ENCODE data around the gene BET1. TPM values are rescaled to one million over a fixed set of nuclear protein-coding genes. Genes with fewer than 3 reads are reported as not detected.

BET1 gene
- total RNA-seq, 2 donors from 2014 or later, result 10.0 to 14.1 TPM

GRCh38 chr7:93968911-93969620, 35.1 kb downstream of the BET1 start:
- DNase-seq (ENCODE audit: low spot score), result no peak
- H3K4me1 ChIP-seq, result no peaks in the 10 kb centered on the region
- no peak overlapping the region for H3K4me3 ChIP-seq
- H3K9me3 ChIP-seq, result no peaks in the 10 kb centered on the region
- H3K36me3 ChIP-seq, result no peaks in the 10 kb centered on the region
- H3K27me3 ChIP-seq, result no peaks in the 10 kb centered on the region
- H3K27ac ChIP-seq, result no peak overlapping the region
- TF ChIP-seq CTCF (IDR thresholded peaks at IDR 0.05), result no peak

- H3K27ac ChIP-seq, result no peak overlapping the region
- H3K36me3 ChIP-seq, result no peaks in the 10 kb centered on the region
- no peak for DNase-seq (ENCODE audit: low spot score)
- H3K27me3 ChIP-seq, result no peaks in the 10 kb centered on the region
- H3K4me3 ChIP-seq, result no peak overlapping the region
- no peaks in the 10 kb centered on the region for H3K9me3 ChIP-seq
- no peaks in the 10 kb centered on the region for H3K4me1 ChIP-seq
- TF ChIP-seq CTCF (IDR thresholded peaks at IDR 0.05), result no peak
These were observed 39.3 kb downstream of the BET1 start for GRCh38 chr7:93964813-93965212.

GRCh38 chr7:93964262-93964661, 39.9 kb downstream of the BET1 start:
- Histone ChIP-seq H3K36me3 (no peaks in the 10 kb centered on the region), H3K4me1 (no peaks in the 10 kb centered on the region), H3K9me3 (no peaks in the 10 kb centered on the region), H3K4me3 (no peak overlapping the region), H3K27ac (no peak overlapping the region), H3K27me3 (no peaks in the 10 kb centered on the region)
- no peak for TF ChIP-seq CTCF (IDR thresholded peaks at IDR 0.05)
- no peak for DNase-seq (ENCODE audit: low spot score)

- no peaks in the 10 kb centered on the region for H3K36me3 ChIP-seq
- no peak overlapping the region for H3K27ac ChIP-seq
- no peaks in the 10 kb centered on the region for H3K27me3 ChIP-seq
- H3K9me3 ChIP-seq, result no peaks in the 10 kb centered on the region
- H3K4me1 ChIP-seq, result no peaks in the 10 kb centered on the region
- TF ChIP-seq CTCF (IDR thresholded peaks at IDR 0.05), result no peak
- DNase-seq (ENCODE audit: low spot score), result no peak
- no peak overlapping the region for H3K4me3 ChIP-seq
These were observed 43.2 kb downstream of the BET1 start for GRCh38 chr7:93960986-93961385.

- H3K27me3 ChIP-seq, result no peaks in the 10 kb centered on the region
- H3K27ac ChIP-seq, result no peak overlapping the region
- no peaks in the 10 kb centered on the region for H3K9me3 ChIP-seq
- DNase-seq (ENCODE audit: low spot score), result no peak
- no peaks in the 10 kb centered on the region for H3K4me1 ChIP-seq
- H3K4me3 ChIP-seq, result no peak overlapping the region
- TF ChIP-seq CTCF (IDR thresholded peaks at IDR 0.05), result no peak
- H3K36me3 ChIP-seq, result no peaks in the 10 kb centered on the region
These were observed 45.5 kb downstream of the BET1 start for GRCh38 chr7:93958651-93959050.

- no peak for TF ChIP-seq CTCF (IDR thresholded peaks at IDR 0.05)
- Histone ChIP-seq H3K4me1 (no peaks in the 10 kb centered on the region), H3K27ac (no peak overlapping the region), H3K4me3 (no peak overlapping the region), H3K27me3 (no peaks in the 10 kb centered on the region), H3K9me3 (no peaks in the 10 kb centered on the region), H3K36me3 (no peaks in the 10 kb centered on the region)
- no peak for DNase-seq (ENCODE audit: low spot score)
These were observed 45.9 kb downstream of the BET1 start for GRCh38 chr7:93958216-93958615.
